H9 (cell line): Measurements from ENCODE around the gene EPB41. TPM values are rescaled to one million over a fixed set of nuclear protein-coding genes. Genes with fewer than 3 reads are reported as not detected.

ENCODE experiments used
- DNase-seq: peaks from one replicate; pipeline ENCODE4 v3.0.0-alpha.2; 2017
- H2AFZ ChIP-seq: one replicate; pipeline ENCODE4 v1.6.1; 2013; ENCODE audit warnings: mild to moderate bottlenecking, low read length, control low read depth, moderate library complexity
- H2AK5ac ChIP-seq: 2 replicates; pipeline ENCODE4 v1.6.1; 2013; ENCODE audit warnings: low read length, control low read depth, mixed read lengths; ENCODE audit not compliant: insufficient read length
- H2BK120ac ChIP-seq: one replicate; pipeline ENCODE4 v1.6.1; 2013; ENCODE audit warnings: low read depth, mild to moderate bottlenecking, low read length, control low read depth, inconsistent platforms; ENCODE audit not compliant: poor library complexity, severe bottlenecking
- H2BK12ac ChIP-seq: 2 replicates; pipeline ENCODE4 v1.6.1; 2013; ENCODE audit warnings: low read length, control low read depth, mixed read lengths, low read depth; ENCODE audit not compliant: insufficient read length
- H2BK15ac ChIP-seq: 2 replicates; pipeline ENCODE4 v1.6.1; 2013; ENCODE audit warnings: low read depth, low read length, control low read depth
- H2BK20ac ChIP-seq: one replicate; pipeline ENCODE4 v1.6.1; 2013; ENCODE audit warnings: low read depth, mild to moderate bottlenecking, low read length, control low read depth, inconsistent platforms; ENCODE audit not compliant: poor library complexity, severe bottlenecking
- H2BK5ac ChIP-seq: 2 replicates; pipeline ENCODE4 v1.6.1; 2013; ENCODE audit warnings: low read length, control low read depth, mixed read lengths; ENCODE audit not compliant: insufficient read length
- H3K14ac ChIP-seq: 2 replicates; pipeline ENCODE4 v1.6.1; 2013; ENCODE audit warnings: low read length, control low read depth; ENCODE audit not compliant: insufficient read depth
- H3K18ac ChIP-seq: 2 replicates; pipeline ENCODE4 v1.6.1; 2013; ENCODE audit warnings: low read depth, mild to moderate bottlenecking, mixed read lengths, low read length, control low read depth; ENCODE audit not compliant: insufficient read length
- H3K23ac ChIP-seq: 2 replicates; pipeline ENCODE4 v1.6.1; 2013; ENCODE audit warnings: low read length, control low read depth, mixed read lengths, low read depth; ENCODE audit not compliant: insufficient read length
- H3K23me2 ChIP-seq: 2 replicates; pipeline ENCODE4 v1.6.1; 2013; ENCODE audit warnings: low read depth, mild to moderate bottlenecking, mixed read lengths, low read length, control low read depth; ENCODE audit not compliant: insufficient read length, poor library complexity, severe bottlenecking
- H3K27ac ChIP-seq: 2 replicates; pipeline ENCODE4 v1.5.1; 2013; ENCODE audit warnings: low read length, control low read depth, mixed read lengths, low read depth; ENCODE audit not compliant: insufficient read length
- H3K27me3 ChIP-seq: 2 replicates; pipeline ENCODE4 v1.6.1; 2013; ENCODE audit warnings: low read length, control low read depth, inconsistent platforms; ENCODE audit not compliant: insufficient read depth
- H3K4ac ChIP-seq: 2 replicates; pipeline ENCODE4 v1.6.1; 2013; ENCODE audit warnings: low read depth, mild to moderate bottlenecking, control low read depth, inconsistent platforms, low read length, moderate library complexity
- H3K4me1 ChIP-seq: 2 replicates; pipeline ENCODE4 v1.6.1; 2013; ENCODE audit warnings: low read length, control low read depth, inconsistent platforms; ENCODE audit not compliant: insufficient read depth
- H3K4me2 ChIP-seq: 2 replicates; pipeline ENCODE4 v1.6.1; 2013; ENCODE audit warnings: low read length, control low read depth, mixed read lengths; ENCODE audit not compliant: insufficient read length, insufficient read depth
- H3K56ac ChIP-seq: 2 replicates; pipeline ENCODE4 v1.6.1; 2013; ENCODE audit warnings: low read depth, mild to moderate bottlenecking, mixed read lengths, low read length, control low read depth; ENCODE audit not compliant: insufficient read length
- H3K79me1 ChIP-seq: 2 replicates; pipeline ENCODE4 v1.6.1; 2013; ENCODE audit warnings: low read depth, mild to moderate bottlenecking, moderate library complexity, low read length, control low read depth, inconsistent platforms; ENCODE audit not compliant: insufficient read depth, poor library complexity, severe bottlenecking
- H3K79me2 ChIP-seq: 2 replicates; pipeline ENCODE4 v1.6.1; 2013; ENCODE audit warnings: low read length, control low read depth, inconsistent platforms; ENCODE audit not compliant: insufficient read depth
- H3K9ac ChIP-seq: 2 replicates; pipeline ENCODE4 v1.6.1; 2013; ENCODE audit warnings: low read length, control low read depth, mixed read lengths; ENCODE audit not compliant: insufficient read length; ENCODE audit errors: extremely low read depth
- H3K9me3 ChIP-seq: one replicate; pipeline ENCODE4 v1.6.1; 2013; ENCODE audit warnings: low read depth, low read length, inconsistent platforms; ENCODE audit not compliant: control insufficient read depth
- H3T11ph ChIP-seq: one replicate; pipeline ENCODE4 v1.6.1; 2013; ENCODE audit warnings: mild to moderate bottlenecking, low read length, control low read depth, inconsistent platforms
- H4K20me1 ChIP-seq: one replicate; pipeline ENCODE4 v1.6.1; 2013; ENCODE audit not compliant: control insufficient read depth, insufficient read length, insufficient read depth
- H4K5ac ChIP-seq: 2 replicates; pipeline ENCODE4 v1.6.1; 2013; ENCODE audit warnings: low read depth, mild to moderate bottlenecking, mixed read lengths, low read length, control low read depth; ENCODE audit not compliant: insufficient read length
- H4K8ac ChIP-seq: replicated peaks from 2 replicates; pipeline ENCODE4 v1.6.1; 2013; ENCODE audit warnings: low read length, control low read depth, mixed read lengths, low read depth; ENCODE audit not compliant: insufficient read length
- H4K91ac ChIP-seq: 2 replicates; pipeline ENCODE4 v1.6.1; 2013; ENCODE audit warnings: low read depth, mild to moderate bottlenecking, moderate library complexity, mixed read lengths, low read length, control low read depth; ENCODE audit not compliant: insufficient read length
- H3K27ac Mint-ChIP-seq, 3 experiments: 2 replicates in 2 of 3; 3 replicates in 1 of 3; pipeline ENCODE4 v1.8.0; 2020 to 2021; ENCODE audit warnings: mixed read lengths in 3 of 3, mild to moderate bottlenecking in 1 of 3, moderate library complexity in 1 of 3
- H3K27me3 Mint-ChIP-seq: 2 replicates; pipeline ENCODE4 v1.8.0; 2021; ENCODE audit warnings: low read depth, mild to moderate bottlenecking, moderate library complexity, mixed read lengths
- H3K36me3 Mint-ChIP-seq, 3 experiments: 2 replicates in 2 of 3; 3 replicates in 1 of 3; pipeline ENCODE4 v1.8.0; 2020 to 2021; ENCODE audit warnings: low read depth in 3 of 3, mixed read lengths in 3 of 3; ENCODE audit not compliant: insufficient read depth in 1 of 3
- H3K4me1 Mint-ChIP-seq, 2 experiments: 2 replicates each; pipeline ENCODE4 v1.8.0; 2020; ENCODE audit warnings: mixed read lengths in 2 of 2
- H3K4me3 Mint-ChIP-seq, 2 experiments: 2 replicates in 1 of 2; 3 replicates in 1 of 2; pipeline ENCODE4 v1.8.0; 2020 to 2021; ENCODE audit warnings: mild to moderate bottlenecking in 2 of 2, mixed read lengths in 2 of 2, moderate library complexity in 1 of 2
- H3K9me3 Mint-ChIP-seq, 2 experiments: 2 replicates in 1 of 2; 3 replicates in 1 of 2; pipeline ENCODE4 v1.8.0; 2020; ENCODE audit warnings: mild to moderate bottlenecking in 2 of 2, mixed read lengths in 2 of 2, moderate library complexity in 1 of 2
- CTCF ChIP-seq: fragments of 200-600 bp; sonication (generic); conservative IDR thresholded peaks from 3 replicates; pipeline ENCODE4 v1.8.0; 2021; ENCODE audit warnings: antibody characterized with exemption, mild to moderate bottlenecking
- whole genome bisulfite sequencing: extraction: QIAGEN DNeasy Blood & Tissue Kit; methylation state at CpG from one replicate; pipeline ENCODE4 v1.1.7; 2013; ENCODE audit warnings: missing lambda C conversion rate, low lambda C conversion rate, mixed read lengths; ENCODE audit not compliant: insufficient read length; ENCODE audit errors: extremely low coverage; 5-methylcytosine and 5-hydroxymethylcytosine counted together
- total RNA-seq: library from RNA; stranded (reverse); gene quantifications from 2 replicates; pipeline ENCODE4 v1.2.1, GENCODE V29; 2021

EPB41 gene
- total RNA-seq, 1 experiment from 2014 or later = 75.4 TPM

- no peak overlapping the region for H2BK120ac ChIP-seq
- no peaks in the 10 kb centered on the region; the same call in 1 of the 2 replicates for H3K4me1 ChIP-seq
- no peak overlapping the region for H2BK5ac ChIP-seq
- H3K4me2 ChIP-seq = no peak overlapping the region
- no peak overlapping the region for H3K23ac ChIP-seq
- no peaks in the 10 kb centered on the region for H3K23me2 ChIP-seq
- no peak overlapping the region for H4K91ac ChIP-seq
- no peak overlapping the region for H2BK12ac ChIP-seq
- no peak for TF ChIP-seq CTCF
- no peak overlapping the region for H4K8ac ChIP-seq
- no peak overlapping the region for H3K14ac ChIP-seq
- no peaks in the 10 kb centered on the region for H3K27me3 ChIP-seq
- no peak overlapping the region for H3K9ac ChIP-seq
- H3K4ac ChIP-seq = no peak overlapping the region
- H3K79me1 ChIP-seq = peaks cover 4% of the 10 kb centered on the region
- H3K9me3 Mint-ChIP-seq = no peaks in the 10 kb centered on the region
- no peak overlapping the region for H4K5ac ChIP-seq
- no peaks in the 10 kb centered on the region for H4K20me1 ChIP-seq
- H3K27me3 Mint-ChIP-seq = no peaks in the 10 kb centered on the region
- no CpG with 5 or more reads among the region's 2 CpGs for WGBS
- H2BK20ac ChIP-seq = no peak overlapping the region
- H2BK15ac ChIP-seq = no peak overlapping the region
- H2AFZ ChIP-seq = no peak overlapping the region
- DNase-seq = no peak
- no peaks in the 10 kb centered on the region for H3K36me3 Mint-ChIP-seq
- no peak overlapping the region for H3K27ac ChIP-seq
- no peaks in the 10 kb centered on the region; the same call in 1 of the 2 replicates for H3K79me2 ChIP-seq
- H3K9me3 ChIP-seq = no peaks in the 10 kb centered on the region
- H3K4me3 Mint-ChIP-seq = no peak overlapping the region; a peak in 1 of 5 replicates
- H3T11ph ChIP-seq = no peak overlapping the region
- H2AK5ac ChIP-seq = no peak overlapping the region
- no peak overlapping the region for H3K56ac ChIP-seq
- peaks cover 23 to 26% of the 10 kb centered on the region in 2 experiments for H3K4me1 Mint-ChIP-seq
- peak overlapping the region; percentile 9 to 92 (median 49); a peak in 5 of 7 replicates for H3K27ac Mint-ChIP-seq
- no peak overlapping the region for H3K18ac ChIP-seq
These were observed 12.4 kb downstream of the EPB41 start for GRCh38 chr1:28926629-28927265.
